GM10847 (cell line): Measurements from ENCODE around the gene TMEM79.

ENCODE experiments used
- POLR2A ChIP-seq: IDR thresholded peaks from 2 replicates; pipeline ENCODE4 v1.6.1; 2011; ENCODE audit not compliant: insufficient read length; ENCODE audit errors: extremely low read depth

The TMEM79 gene

GRCh38 chr1:156282479-156283222 is 1.5 kb upstream of the TMEM79 start, which contains the start of gene SMG5:
Gene SMG5, minus strand, starts transcription at chr1:156282825. Its CDS starts 145 bp downstream, at chr1:156282680.
- peak; percentile 96 for TF ChIP-seq POLR2A

GRCh38 chr1:156283521-156283920 is 604 bp upstream of the TMEM79 start:
- TF ChIP-seq POLR2A = no peak

- no peak for TF ChIP-seq POLR2A
Measured at GRCh38 chr1:156284757-156285156, 632 bp downstream of the TMEM79 start.

DNA sequence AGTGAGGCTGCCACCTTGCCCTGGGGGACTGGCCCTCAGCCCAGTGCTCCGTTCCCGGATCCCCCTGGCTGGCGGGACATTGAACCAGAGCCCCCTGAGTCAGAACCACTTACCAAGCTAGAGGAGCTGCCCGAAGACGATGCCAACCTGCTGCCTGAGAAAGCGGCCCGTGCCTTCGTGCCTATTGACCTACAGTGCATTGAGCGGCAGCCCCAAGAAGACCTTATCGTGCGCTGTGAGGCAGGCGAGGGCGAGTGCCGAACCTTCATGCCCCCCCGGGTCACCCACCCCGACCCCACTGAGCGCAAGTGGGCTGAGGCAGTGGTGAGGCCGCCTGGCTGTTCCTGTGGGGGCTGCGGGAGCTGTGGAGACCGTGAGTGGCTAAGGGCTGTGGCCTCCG is 1.3 kb downstream of the TMEM79 start:
- no peak for TF ChIP-seq POLR2A

- no peak for TF ChIP-seq POLR2A
Measured at GRCh38 chr1:156286061-156286460, 1.9 kb downstream of the TMEM79 start.

DNA sequence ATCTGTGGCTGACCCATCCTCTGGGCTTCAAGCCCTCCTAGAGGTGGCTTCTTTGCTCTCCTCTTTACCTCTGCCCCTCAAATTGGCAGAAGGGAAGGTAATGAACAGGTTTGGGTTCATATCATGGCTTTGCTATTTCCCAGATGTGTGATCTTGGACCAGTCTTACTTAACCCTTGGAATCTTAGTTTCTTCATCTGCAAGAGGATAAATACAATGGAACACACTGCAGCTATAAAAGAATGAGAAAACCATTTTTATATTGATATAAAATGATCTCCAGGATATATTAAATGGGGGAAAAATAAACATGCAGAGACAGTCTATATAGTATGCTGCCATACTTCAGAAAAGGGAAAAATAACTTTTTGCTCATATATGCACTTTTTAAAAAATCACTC is 5.7 kb downstream of the TMEM79 start:
- no peak for TF ChIP-seq POLR2A

- TF ChIP-seq POLR2A = no peak
Measured at GRCh38 chr1:156291226-156292061, 7.3 kb downstream of the TMEM79 start.

- TF ChIP-seq POLR2A = no peak
Measured at GRCh38 chr1:156293098-156293434, 8.9 kb downstream of the TMEM79 start.

DNA sequence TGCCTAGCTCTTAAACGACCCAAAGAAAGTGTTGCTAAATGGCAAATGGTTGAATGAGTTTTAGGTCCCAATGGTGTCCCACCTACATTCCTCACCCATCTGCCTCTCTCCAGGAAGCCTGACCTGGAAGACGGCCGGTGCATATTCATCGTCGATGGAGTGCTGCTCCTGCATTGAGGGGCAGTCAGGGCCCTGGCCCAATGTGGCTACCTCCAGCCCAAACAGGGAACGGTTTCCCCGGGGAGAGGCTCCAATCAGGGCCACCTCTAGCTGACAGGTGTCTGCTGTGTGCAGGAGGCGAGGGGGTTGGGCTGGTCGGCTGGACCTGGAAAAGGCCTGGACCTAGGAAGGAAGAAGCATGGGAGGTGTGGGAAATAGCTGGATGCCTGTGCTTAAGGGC is 9.8 kb downstream of the TMEM79 start:
- no peak for TF ChIP-seq POLR2A

- TF ChIP-seq POLR2A = peak; percentile 39
Measured at GRCh38 chr1:156295391-156295947, 11.3 kb downstream of the TMEM79 start, which contains the start of gene GLMP. Gene GLMP, minus strand, starts transcription at chr1:156295679. Its CDS starts 34 bp downstream, at chr1:156295645.

DNA sequence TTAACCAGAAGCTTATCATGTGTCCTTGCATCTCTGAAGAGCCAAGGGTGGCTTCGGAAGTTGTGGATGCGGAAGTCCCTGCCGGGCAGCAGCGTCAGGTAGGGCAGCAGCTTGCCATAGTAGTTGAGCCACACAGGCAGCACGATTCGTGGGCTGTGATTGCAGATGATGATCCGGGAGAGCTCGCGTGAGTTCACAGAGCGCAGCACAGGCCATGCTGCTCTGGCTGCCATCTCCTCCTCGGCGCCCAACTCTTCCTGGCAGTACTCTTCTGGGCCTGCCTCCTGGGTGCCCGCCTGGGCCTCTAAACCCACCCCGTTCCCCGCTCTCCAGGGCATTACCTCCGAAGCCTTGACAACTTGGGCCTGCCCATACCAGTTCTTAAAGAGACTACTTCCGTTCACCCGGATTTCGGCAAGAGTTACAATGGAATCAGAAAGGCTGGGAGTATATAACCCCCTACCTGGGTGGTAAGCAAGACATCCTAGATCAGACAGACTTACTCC is 14.8 kb downstream of the TMEM79 start, which contains the start of gene VHLL:
Gene VHLL, minus strand, starts transcription at position 456 of the 506 bp plus-strand sequence. Its CDS starts 118 bp downstream, at position 338.
- TF ChIP-seq POLR2A = no peak

DNA sequence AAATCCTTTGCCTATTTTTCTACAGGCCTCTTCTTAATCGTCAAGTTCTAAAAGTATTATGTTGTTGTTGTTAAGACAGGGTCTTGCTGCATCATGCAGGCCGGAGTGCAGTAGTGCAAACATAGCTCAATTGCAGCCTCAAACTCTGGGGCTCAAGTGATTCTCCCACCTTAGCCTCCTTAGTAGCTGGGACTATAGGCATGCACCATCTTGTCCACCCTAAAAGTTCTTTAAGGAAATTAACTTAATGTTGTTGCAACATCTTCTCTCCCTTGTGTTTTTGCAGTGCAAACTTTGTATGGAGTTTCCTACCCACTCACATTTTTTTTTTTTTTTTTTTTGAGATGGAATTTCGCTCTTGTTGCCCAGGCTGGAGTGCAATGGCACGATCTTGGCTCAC is 19.1 kb downstream of the TMEM79 start:
- TF ChIP-seq POLR2A = no peak

GRCh38 chr1:156305215-156305614 is 21.1 kb downstream of the TMEM79 start:
- no peak for TF ChIP-seq POLR2A

DNA sequence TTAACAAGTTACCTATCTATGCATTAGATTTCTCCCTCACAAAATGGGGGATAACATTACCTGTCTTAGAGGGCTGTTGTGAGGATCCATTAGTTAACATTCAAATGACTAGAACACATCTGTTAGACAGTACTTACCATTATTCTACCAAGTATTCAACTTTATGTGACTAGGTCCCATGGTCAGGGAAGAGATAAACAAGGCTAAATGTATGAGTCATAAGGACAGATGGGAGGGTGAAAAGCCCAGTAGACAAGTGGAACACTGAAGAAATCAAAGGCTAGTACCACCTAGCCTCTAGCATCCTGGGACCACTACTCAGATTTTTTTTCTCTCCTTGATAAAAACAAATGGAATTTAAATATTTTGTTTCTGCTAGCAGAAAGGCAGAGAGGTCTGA is 24.0 kb downstream of the TMEM79 start:
- no peak for TF ChIP-seq POLR2A

DNA sequence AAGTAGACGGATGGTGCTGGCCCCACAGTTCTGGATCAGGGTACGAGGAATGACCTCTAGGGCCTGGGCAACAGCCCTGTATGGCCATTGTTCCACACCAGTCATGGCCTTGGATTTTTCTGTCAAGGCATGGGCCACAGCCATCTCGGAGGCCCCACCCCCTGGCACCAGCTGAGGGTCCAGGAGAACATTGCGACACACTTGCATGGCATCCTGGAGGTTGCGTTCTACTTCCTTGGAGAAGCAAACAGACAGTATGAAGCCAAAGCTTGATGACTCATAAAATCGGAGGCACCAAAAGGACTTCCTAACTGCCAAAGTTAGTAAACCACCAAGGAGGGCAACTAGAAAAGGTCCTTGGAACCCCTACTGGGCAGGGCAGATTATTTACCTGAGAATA is 26.8 kb downstream of the TMEM79 start:
- TF ChIP-seq POLR2A = no peak

- TF ChIP-seq POLR2A = no peak
Measured at GRCh38 chr1:156316909-156317308, 32.8 kb downstream of the TMEM79 start.
